Measurements from ENCODE around the gene BMPR1A. TPM values are rescaled to one million over a fixed set of nuclear protein-coding genes. Genes with fewer than 3 reads are reported as not detected.
A peak's percentile ranks its signal among the peaks of the same experiment; 100 is the strongest.

The BMPR1A gene
- polyA plus RNA-seq, 1 donor = 84.9 TPM

DNA sequence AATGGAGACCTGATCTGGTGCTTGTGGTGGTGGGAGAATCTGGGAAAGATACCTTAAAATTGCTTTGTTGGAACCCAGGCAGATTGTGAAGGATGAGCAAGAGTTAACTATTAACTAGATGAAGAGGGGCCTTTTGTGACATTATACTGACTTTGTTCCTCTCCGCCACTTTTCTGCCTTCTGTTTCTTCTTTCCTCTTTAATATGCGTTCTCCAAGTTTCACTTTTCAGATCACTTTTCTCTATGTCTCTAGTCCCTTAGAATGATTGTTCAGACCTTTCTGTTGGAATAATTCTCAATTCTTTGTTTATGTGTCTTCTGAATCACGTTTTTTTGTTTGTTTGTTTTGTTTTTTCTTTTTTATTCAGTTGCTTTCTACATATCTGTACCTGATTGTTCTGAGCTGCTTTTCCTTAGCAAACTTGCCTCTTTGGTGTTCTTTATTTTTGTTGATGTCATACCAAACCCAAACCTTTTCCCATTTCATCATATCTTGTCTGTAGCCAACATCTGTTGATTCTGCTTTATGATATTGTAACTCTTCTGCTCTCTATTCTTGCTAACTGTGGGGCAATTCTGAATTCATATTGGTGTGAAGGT lies 2.8 kb downstream of the BMPR1A start:
- DNase-seq = no peak

DNA sequence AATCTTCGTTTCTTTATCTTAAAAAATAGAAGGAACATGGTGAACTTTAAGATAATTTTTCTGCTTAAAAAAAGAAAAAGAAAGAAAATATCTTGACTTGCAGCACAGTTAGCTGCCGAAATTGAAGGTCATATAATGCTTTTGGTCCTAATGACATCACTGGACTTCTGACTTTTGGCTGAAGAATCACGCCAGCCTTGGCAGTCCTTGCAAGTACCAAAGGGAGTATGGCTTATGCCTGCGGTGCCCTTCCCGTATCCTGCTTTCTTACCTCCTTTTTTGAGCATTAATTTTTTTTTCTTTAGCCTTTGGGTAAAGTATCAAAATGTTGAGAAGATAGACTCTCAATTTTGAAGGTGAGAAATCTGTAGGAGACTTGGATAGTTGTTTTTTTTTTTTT lies 7.0 kb downstream of the BMPR1A start:
- DNase-seq = no peak

DNA sequence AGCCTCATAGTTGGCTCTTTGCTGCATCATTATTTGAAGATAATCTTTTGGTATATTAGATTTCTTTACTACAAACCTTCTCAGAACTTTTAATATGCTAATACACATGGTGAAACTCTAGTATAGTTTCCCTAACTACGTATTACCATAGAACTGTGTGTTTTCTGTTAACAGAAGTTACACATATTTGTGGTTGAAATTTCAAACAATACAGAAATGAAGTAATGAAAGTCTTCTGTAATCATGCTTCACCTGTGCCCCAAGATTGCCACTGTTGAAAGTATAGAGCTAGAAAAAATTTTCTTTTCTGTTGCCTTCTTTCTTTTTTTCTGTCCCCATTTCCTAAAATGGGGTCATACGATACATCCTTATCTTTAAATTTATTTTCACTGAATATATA lies 9.1 kb downstream of the BMPR1A start:
- DNase-seq = no peak

GRCh38 chr10:86768412-86769062 lies 12.1 kb downstream of the BMPR1A start:
- DNase-seq = no peak

- no peak for DNase-seq
These were observed 13.6 kb downstream of the BMPR1A start for GRCh38 chr10:86769991-86770390.

GRCh38 chr10:86770412-86770960 lies 14.1 kb downstream of the BMPR1A start:
- DNase-seq = no peak

DNA sequence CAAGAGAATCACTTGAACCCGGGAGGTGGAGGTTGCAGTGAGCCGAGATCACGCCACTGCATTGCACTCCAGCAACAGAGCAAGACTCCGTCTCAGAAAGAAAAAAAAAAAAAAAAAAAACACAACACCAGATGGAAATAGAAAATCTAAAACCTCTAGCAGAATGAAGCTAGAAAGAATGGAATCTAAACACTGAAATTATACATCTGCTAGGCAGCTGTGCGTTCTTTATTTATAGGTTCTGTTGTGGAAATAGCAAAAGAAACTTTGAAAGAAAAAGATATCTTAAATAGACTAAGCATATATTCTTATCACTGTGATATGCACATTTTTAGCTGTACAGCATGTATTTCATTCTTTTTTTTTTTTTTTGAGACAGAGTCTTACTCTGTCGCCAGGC lies 17.1 kb downstream of the BMPR1A start:
- peak; percentile 58 for DNase-seq

- DNase-seq = no peak
These were observed 18.8 kb downstream of the BMPR1A start for GRCh38 chr10:86775056-86775869.

GRCh38 chr10:86775870-86776180 lies 19.4 kb downstream of the BMPR1A start:
- DNase-seq = no peak

DNA sequence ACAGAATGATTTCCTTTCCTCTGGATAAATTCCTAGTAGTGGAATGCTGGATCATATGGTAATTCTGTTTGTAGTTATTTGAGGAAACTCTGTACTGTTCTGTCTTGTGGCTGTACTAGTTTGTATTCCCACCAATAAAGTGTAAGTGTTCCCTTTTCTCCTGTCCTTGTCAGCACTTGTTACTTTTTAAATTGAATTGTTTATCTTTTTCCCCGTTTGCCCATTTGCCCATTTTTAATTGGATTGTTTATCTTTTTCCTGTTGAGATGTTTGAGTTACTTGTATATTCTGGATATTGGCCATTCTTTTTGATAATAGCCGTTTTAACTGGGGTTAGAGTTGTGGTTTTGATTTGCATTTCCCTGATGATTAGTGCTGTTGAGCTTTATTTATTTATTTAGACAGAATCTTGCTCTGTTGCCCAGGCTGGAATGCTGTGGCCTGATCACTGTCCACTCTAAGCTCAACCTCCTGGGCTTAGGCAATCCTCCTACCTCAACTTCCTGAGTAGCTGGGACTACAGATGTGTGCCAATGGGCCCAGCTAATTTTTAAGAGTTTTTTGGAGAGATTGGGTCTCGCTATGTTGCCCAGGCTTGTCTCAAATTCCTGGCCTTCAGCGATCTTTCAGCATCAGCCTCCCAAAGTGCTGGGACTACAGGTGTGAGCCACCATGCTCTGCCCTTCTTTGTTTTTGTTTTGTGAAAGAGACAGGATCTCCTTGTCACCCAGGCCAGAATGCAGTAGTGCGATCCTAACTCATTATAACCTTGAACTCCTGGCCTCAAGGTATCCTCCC lies 23.0 kb downstream of the BMPR1A start:
- DNase-seq = no peak

GRCh38 chr10:86782701-86783418 lies 26.4 kb downstream of the BMPR1A start:
- DNase-seq = no peak

GRCh38 chr10:86785037-86785436 lies 28.6 kb downstream of the BMPR1A start:
- no peak for DNase-seq

GRCh38 chr10:86785968-86786367 lies 29.5 kb downstream of the BMPR1A start:
- DNase-seq = no peak

- DNase-seq = no peak
These were observed 29.9 kb downstream of the BMPR1A start for GRCh38 chr10:86786368-86786767.

GRCh38 chr10:86790394-86790793 lies 34.0 kb downstream of the BMPR1A start:
- DNase-seq = no peak

DNA sequence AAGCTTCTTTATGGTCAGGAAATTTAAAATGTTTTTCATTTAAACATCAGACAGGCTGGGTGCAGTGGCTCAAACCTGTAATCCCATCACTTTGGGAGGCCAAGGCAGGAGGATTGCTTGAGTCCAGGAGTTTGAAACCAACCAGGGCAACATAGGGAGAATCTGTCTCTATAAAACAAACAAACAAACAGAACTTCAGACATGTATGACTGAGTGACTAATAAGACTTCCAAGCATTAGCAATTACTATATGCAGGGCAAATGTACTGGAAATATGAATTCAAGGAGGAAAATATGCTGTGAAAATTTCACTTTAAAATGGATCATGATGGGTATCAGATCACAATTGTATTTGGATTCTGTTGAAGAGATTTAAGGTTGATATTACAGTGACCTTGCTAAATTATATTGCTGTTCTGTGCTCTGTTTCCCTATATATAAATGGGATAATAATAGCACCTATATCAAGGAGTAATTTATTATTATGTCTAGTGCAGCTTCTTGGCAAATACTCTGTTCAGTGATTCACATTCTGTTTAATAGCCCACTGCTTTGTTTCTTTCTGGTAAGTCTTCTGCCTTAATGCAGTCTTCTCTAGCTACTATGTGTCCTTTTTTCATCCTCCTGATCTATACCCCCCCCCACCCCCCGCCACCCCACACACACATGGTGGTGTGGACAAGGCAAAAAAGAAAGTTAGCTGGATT lies 36.2 kb downstream of the BMPR1A start:
- DNase-seq = no peak

- no peak for DNase-seq
These were observed 37.3 kb downstream of the BMPR1A start for GRCh38 chr10:86793696-86794095.

DNA sequence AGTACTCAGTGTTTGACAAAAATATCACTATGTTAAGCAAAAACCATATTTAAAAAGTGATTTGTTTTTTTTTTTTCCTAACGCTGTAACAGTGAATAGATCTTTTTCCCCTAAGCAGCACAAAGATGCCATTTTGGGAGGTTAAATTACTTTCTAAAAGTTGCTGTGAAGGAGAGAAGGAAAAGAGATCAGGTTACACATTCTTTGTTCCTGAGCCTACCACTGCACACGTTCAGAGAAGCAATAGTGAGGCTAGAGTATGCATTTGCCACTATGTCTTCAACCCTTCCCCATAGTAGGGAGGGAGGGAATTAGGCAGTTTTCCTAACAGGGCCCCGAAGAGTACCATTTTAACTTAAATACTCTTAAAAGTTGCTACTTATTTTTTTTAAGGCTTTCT lies 38.9 kb downstream of the BMPR1A start:
- DNase-seq = peak; percentile 80

- DNase-seq = no peak
These were observed 41.6 kb downstream of the BMPR1A start for GRCh38 chr10:86798025-86798424.

DNA sequence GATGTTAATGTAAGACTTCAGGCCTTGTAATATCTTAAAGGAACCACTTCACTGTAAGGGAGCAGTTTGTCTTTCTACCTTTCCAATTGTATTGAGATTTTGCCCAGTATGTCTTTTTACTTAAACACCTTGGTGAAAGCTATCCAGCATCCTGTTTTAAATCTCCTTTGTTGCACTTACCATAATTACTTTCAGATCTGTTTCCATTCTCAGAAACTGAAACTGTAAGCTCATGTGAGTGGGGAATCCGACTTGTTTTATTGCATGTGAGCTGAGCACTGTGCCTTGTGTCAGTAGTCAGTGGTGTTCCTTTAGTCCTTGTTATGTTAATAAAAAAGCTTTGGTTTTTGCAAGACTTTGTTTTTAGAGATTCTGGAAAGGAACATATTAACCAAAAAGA lies 42.2 kb downstream of the BMPR1A start:
- no peak for DNase-seq
